Measurements from ENCODE around the gene CHPF2. TPM values are rescaled to one million over a fixed set of nuclear protein-coding genes. Genes with fewer than 3 reads are reported as not detected.
A peak's percentile ranks its signal among the peaks of the same experiment; 100 is the strongest.

CHPF2 gene
- total RNA-seq, 1 donor from 2014 or later, result 37.2 TPM

DNA sequence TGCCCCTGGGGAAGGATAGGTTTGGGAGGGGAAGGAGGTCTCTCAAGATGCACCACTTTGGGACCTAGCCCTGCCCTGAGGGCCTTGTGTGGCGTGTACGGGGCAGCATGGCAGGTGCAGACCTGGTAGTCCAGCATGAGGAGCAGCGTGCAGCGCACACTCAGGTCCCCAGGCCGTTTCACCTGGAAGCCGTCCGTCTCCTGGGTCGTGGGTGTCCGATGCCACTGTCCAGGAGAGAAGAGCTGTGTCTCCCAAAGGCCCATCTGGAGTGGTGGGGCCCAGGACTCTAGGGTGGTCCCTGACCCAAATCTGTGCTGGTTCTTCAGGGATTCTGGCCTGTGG, 9.4 kb downstream of the CHPF2 start:
- intact Hi-C loops (cut with DNase I), result loop anchor here (10.0 kb wide), 1 partner anchor 63 kb away; no protein-coding TSS in a partner anchor
- H3K4me3 ChIP-seq, result no peak overlapping the region
- DNase-seq (no peak), ATAC-seq (no peak)
- H3K36me3 ChIP-seq, result peaks cover 55% of the 10 kb centered on the region
- peaks cover 18% of the 10 kb centered on the region for H3K27me3 ChIP-seq
- H3K27ac ChIP-seq, result no peak overlapping the region
- TF ChIP-seq, protein P1, sequence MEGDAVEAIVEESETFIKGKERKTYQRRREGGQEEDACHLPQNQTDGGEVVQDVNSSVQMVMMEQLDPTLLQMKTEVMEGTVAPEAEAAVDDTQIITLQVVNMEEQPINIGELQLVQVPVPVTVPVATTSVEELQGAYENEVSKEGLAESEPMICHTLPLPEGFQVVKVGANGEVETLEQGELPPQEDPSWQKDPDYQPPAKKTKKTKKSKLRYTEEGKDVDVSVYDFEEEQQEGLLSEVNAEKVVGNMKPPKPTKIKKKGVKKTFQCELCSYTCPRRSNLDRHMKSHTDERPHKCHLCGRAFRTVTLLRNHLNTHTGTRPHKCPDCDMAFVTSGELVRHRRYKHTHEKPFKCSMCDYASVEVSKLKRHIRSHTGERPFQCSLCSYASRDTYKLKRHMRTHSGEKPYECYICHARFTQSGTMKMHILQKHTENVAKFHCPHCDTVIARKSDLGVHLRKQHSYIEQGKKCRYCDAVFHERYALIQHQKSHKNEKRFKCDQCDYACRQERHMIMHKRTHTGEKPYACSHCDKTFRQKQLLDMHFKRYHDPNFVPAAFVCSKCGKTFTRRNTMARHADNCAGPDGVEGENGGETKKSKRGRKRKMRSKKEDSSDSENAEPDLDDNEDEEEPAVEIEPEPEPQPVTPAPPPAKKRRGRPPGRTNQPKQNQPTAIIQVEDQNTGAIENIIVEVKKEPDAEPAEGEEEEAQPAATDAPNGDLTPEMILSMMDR (IDR thresholded peaks at IDR 0.05), result no peak
- H3K9me3 ChIP-seq, result no peaks in the 10 kb centered on the region
- peaks cover 26% of the 10 kb centered on the region for H3K4me1 ChIP-seq

DNA sequence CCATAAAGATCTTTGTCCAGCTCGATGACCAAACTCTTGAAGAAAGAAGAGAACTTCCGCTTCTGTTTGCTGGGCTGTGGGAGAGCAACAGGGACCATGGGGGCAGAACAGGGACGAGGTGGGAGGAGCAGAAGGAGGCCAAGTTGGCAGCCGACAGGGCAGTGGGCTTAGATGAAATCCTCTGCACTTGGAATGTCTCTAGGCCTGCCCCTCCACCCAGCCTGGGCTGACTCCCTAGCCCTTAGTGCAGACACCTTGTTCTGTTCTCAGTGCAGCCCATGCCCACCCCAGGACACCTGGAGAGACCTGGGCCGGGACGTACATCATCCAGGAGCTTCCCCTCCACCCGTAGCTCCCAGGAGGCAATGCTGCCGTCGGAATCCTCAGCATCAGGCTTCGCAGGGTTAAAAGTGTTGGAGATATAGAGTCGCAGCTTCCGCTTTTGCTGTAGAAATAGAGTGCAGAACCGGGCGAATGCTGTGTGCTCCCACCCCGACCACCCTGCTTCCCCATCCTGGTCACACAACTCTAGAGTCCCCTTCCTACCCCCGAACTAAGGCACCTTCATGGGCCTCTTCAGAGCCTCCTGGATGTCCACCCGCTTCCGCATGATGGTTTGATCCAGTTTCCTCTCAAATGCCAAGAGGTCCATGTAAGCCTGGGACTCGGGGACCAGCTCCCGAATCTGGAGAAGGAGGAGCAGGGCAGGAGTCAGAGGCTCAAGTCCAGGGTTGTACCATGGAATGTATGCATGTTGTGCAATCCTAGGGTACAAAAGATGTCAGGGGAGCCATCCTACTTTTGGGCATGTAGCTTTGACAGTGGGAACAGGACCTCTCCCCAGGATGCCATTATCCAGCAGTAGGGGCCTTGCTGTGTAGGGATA, 10.1 kb downstream of the CHPF2 start:
- intact Hi-C loops (cut with DNase I), result loop anchor here (10.0 kb wide), 1 partner anchor 62 kb away; no protein-coding TSS in a partner anchor
- H3K27me3 ChIP-seq, result peaks cover 23% of the 10 kb centered on the region
- no peaks in the 10 kb centered on the region for H3K9me3 ChIP-seq
- peaks cover 26% of the 10 kb centered on the region for H3K4me1 ChIP-seq
- no peak overlapping the region for H3K4me3 ChIP-seq
- H3K27ac ChIP-seq, result no peak overlapping the region
- H3K36me3 ChIP-seq, result peaks cover 48% of the 10 kb centered on the region
- ATAC-seq (no peak), DNase-seq (no peak)
- TF ChIP-seq, protein P1 (IDR thresholded peaks at IDR 0.05), result no peak

DNA sequence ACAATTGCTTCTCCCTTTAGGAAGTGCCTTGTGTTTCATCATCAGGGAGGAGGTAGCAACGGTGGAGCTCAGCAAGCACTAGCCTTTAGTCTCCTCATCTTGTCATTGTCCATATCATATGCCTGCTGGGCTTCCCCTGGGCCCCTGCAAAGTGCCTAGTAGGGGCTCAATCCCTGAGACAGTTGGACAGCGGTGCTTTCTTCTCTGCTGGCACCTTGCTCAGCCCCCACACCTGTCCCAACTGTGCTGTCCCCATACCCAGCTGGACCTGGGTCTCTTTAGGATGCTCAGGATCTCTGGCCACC, 10.7 kb downstream of the CHPF2 start:
- peaks cover 30% of the 10 kb centered on the region for H3K4me1 ChIP-seq
- no peaks in the 10 kb centered on the region for H3K9me3 ChIP-seq
- peaks cover 42% of the 10 kb centered on the region for H3K36me3 ChIP-seq
- peaks cover 23% of the 10 kb centered on the region for H3K27me3 ChIP-seq
- ATAC-seq, result no peak
- intact Hi-C loops (cut with DNase I), result loop anchor here (10.0 kb wide), 1 partner anchor 62 kb away; no protein-coding TSS in a partner anchor
- TF ChIP-seq, protein P1 (IDR thresholded peaks at IDR 0.05), result no peak
- H3K27ac ChIP-seq, result no peak overlapping the region
- H3K4me3 ChIP-seq, result no peak overlapping the region
- DNase-seq, result peak; percentile 54

DNA sequence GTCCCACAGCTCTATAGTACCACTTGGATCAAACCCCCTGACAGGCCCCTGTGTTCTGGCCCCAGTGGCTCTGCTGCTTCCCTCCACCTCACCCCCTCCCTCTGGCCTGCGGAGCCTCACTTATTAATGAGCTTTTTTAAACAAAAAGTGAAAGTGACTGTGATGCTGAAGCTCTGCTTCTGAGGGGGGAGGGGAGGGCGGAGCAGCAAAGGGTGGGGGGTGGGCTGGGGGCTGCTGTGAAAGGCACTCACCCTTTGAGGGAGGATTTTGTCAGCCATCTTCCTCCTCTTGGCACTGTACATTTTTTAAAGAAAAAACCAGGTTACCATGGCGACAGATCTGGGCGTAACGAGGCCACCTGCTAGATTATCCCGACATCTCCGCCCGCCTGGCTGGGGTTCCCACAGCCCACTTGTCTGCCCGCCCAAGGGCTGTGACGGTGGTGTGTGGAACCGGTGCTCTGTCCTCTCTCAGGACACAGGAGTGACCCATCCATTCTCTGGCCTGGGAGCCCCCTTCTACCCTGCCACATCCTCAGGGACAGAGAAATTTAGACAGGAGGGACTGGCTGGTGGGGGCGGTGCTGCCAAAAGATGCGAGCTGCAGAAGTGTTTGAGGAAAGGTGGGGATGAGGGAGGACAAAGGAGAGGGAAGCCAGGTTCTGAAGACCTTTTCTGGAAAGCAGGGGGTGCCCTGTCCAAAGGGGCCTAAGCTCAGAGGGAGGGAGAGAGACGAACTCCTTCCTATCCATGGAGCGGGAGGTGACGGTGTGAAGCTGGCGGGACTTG, 11.3 kb downstream of the CHPF2 start:
- intact Hi-C loops (cut with DNase I), result loop anchor here (10.0 kb wide), 1 partner anchor 61 kb away; no protein-coding TSS in a partner anchor
- TF ChIP-seq, protein P1 (IDR thresholded peaks at IDR 0.05), result no peak
- Histone ChIP-seq H3K36me3 (peaks cover 36% of the 10 kb centered on the region), H3K4me3 (no peak overlapping the region), H3K4me1 (peaks cover 30% of the 10 kb centered on the region), H3K27ac (no peak overlapping the region), H3K9me3 (no peaks in the 10 kb centered on the region), H3K27me3 (peaks cover 23% of the 10 kb centered on the region)
- peak; percentile 48 for DNase-seq
- ATAC-seq, result no peak

DNA sequence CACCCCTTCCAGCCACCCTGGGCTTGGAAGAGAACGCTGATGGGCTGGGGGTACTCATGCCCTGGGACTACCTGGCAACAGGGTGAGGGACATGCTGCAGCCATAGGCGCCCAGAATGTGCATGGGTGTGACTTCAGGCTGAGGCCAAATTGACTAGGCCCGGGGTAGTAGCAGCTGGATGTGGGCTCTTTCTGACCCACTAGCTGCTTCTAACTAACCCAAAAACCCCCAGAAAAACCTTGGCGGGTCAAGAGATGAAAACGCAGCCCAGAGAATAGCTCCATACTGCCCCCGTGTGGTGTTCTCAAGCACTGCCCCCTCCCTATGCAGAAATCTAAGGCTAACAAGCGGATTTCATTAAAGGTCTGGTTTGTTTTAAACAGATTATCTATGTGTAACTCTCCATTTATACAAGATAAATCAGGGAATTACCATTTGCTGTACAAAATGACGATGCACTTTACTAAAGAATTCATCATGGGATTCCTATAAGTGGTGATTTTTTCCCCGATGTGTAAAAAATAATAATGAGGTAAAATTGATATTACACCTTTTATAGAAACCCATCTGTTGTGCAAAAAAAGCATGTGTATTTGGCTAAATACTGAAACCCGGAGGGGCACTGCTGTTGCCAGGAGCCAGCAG, 12.0 kb downstream of the CHPF2 start:
- Histone ChIP-seq H3K36me3 (peaks cover 29% of the 10 kb centered on the region), H3K4me3 (no peak overlapping the region), H3K27ac (no peak overlapping the region), H3K27me3 (peaks cover 23% of the 10 kb centered on the region), H3K9me3 (no peaks in the 10 kb centered on the region), H3K4me1 (peaks cover 30% of the 10 kb centered on the region)
- intact Hi-C loops (cut with DNase I), result loop anchor here (10.0 kb wide), 1 partner anchor 60 kb away; no protein-coding TSS in a partner anchor
- ATAC-seq (peak; percentile 29), DNase-seq (no peak)
- TF ChIP-seq, protein P1 (IDR thresholded peaks at IDR 0.05), result peak; percentile 91
